PC-3 (cell line): ENCODE results near the gene ACOXL.
"Not testable (repeated sequence)": the region's sequence is repeated elsewhere in the genome, so short reads cannot be mapped to it uniquely, and the experiment has no call there.

Experiments used
- CTCF ChIP-seq: fragments of 300-600 bp; sonication (generic); conservative IDR thresholded peaks from 2 replicates; pipeline ENCODE4 v1.5.1; 2017; ENCODE audit warnings: antibody characterized with exemption, low read depth, mild to moderate bottlenecking, low read length
- EZH2 ChIP-seq: fragments of 300-600 bp; sonication (generic); IDR thresholded peaks from one replicate; pipeline ENCODE4 v1.6.1; 2017; ENCODE audit warnings: antibody characterized with exemption, mild to moderate bottlenecking, low read length; ENCODE audit not compliant: unreplicated experiment

GRCh38 chr2:110961643-110962042 is 229.3 kb downstream of the ACOXL start:
- not testable (repeated sequence) for TF ChIP-seq CTCF, EZH2
